PC-3 (cell line): ENCODE data around the gene CLIC5.

Source experiments
- EZH2 ChIP-seq: fragments of 300-600 bp; sonication (generic); IDR thresholded peaks from one replicate; pipeline ENCODE4 v1.6.1; 2017; ENCODE audit warnings: antibody characterized with exemption, mild to moderate bottlenecking, low read length; ENCODE audit not compliant: unreplicated experiment
- EZH2phosphoT487 ChIP-seq: fragments of 300-600 bp; sonication (generic); IDR thresholded peaks from 2 replicates; pipeline ENCODE4 v1.6.1; 2018; ENCODE audit warnings: mild to moderate bottlenecking, antibody characterized with exemption, low read length, borderline replicate concordance
- TF ChIP-seq, protein P1 (sequence below): fragments of 300-600 bp; sonication (generic); conservative IDR thresholded peaks from 2 replicates; pipeline ENCODE4 v1.5.1; 2017; ENCODE audit warnings: antibody characterized with exemption, low read depth, mild to moderate bottlenecking, low read length

DNA sequence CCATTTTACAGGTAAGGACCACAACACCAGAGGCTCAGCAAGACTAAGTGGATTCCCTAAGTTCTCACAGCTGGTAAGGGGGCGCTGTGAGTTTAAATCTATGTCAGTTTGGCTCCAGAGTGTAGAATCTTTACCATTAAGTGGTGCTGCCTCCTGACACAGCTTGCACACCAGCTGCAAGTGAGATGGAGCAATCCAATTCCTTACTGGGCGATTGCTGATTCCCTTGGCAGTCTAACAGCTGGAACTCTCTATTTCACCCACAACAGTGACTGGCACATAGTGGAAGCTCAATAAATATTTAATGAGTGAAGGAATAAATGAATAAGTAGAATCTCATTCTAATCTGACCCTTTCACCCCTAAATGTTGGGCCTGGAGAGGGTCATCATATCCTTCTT lies 176.7 kb downstream of the CLIC5 start:
- TF ChIP-seq, protein P1, sequence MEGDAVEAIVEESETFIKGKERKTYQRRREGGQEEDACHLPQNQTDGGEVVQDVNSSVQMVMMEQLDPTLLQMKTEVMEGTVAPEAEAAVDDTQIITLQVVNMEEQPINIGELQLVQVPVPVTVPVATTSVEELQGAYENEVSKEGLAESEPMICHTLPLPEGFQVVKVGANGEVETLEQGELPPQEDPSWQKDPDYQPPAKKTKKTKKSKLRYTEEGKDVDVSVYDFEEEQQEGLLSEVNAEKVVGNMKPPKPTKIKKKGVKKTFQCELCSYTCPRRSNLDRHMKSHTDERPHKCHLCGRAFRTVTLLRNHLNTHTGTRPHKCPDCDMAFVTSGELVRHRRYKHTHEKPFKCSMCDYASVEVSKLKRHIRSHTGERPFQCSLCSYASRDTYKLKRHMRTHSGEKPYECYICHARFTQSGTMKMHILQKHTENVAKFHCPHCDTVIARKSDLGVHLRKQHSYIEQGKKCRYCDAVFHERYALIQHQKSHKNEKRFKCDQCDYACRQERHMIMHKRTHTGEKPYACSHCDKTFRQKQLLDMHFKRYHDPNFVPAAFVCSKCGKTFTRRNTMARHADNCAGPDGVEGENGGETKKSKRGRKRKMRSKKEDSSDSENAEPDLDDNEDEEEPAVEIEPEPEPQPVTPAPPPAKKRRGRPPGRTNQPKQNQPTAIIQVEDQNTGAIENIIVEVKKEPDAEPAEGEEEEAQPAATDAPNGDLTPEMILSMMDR: no peak
- no peak for TF ChIP-seq EZH2
- TF ChIP-seq EZH2phosphoT487: no peak
